ENCODE measurements around the gene CRACR2A.

Gene CRACR2A

GRCh38 chr12:3595721-3596120, 157.2 kb downstream of the CRACR2A start:
- no peak for DNase-seq (ENCODE audit: low read depth)

GRCh38 chr12:3594966-3595365, 157.9 kb downstream of the CRACR2A start:
- no peak for DNase-seq (ENCODE audit: low read depth)

GRCh38 chr12:3593906-3594483, 158.9 kb downstream of the CRACR2A start:
- DNase-seq (ENCODE audit: low read depth) = no peak

GRCh38 chr12:3592856-3593625, 159.9 kb downstream of the CRACR2A start:
- no peak for DNase-seq (ENCODE audit: low read depth)

GRCh38 chr12:3589745-3590144, 163.2 kb downstream of the CRACR2A start:
- DNase-seq (ENCODE audit: low read depth) = no peak

- no peak for DNase-seq (ENCODE audit: low read depth)
These were observed 165.4 kb downstream of the CRACR2A start for GRCh38 chr12:3587402-3588013.

GRCh38 chr12:3583656-3584334, 169.1 kb downstream of the CRACR2A start:
- no peak for DNase-seq (ENCODE audit: low read depth)

GRCh38 chr12:3580094-3580749, 172.7 kb downstream of the CRACR2A start:
- no peak for DNase-seq (ENCODE audit: low read depth)

GRCh38 chr12:3579446-3580093, 173.3 kb downstream of the CRACR2A start:
- DNase-seq (ENCODE audit: low read depth) = no peak

GRCh38 chr12:3578557-3578956, 174.4 kb downstream of the CRACR2A start:
- DNase-seq (ENCODE audit: low read depth) = no peak

GRCh38 chr12:3576891-3577290, 176.0 kb downstream of the CRACR2A start:
- DNase-seq (ENCODE audit: low read depth) = no peak

- no peak for DNase-seq (ENCODE audit: low read depth)
These were observed 177.9 kb downstream of the CRACR2A start for GRCh38 chr12:3574986-3575385.

GRCh38 chr12:3572560-3572959, 180.3 kb downstream of the CRACR2A start:
- no peak for DNase-seq (ENCODE audit: low read depth)

- no peak for DNase-seq (ENCODE audit: low read depth)
These were observed 181.2 kb downstream of the CRACR2A start for GRCh38 chr12:3571724-3572123.

- DNase-seq (ENCODE audit: low read depth) = no peak
These were observed 181.6 kb downstream of the CRACR2A start for GRCh38 chr12:3571323-3571722.

- DNase-seq (ENCODE audit: low read depth) = no peak
These were observed 184.2 kb downstream of the CRACR2A start for GRCh38 chr12:3568695-3569094.

GRCh38 chr12:3565985-3566384, 186.9 kb downstream of the CRACR2A start:
- no peak for DNase-seq (ENCODE audit: low read depth)

Measured in GM04504 (cell line).